B cell (primary cell): ENCODE data around the gene LSM5. TPM values are rescaled to one million over a fixed set of nuclear protein-coding genes. Genes with fewer than 3 reads are reported as not detected.

Source experiments
- ATAC-seq: fragments of 200-7000 bp; cut with Tn5 transposase; one replicate; pipeline ENCODE4 v1.10.0; 2021; ENCODE audit warnings: low read depth, mild to moderate bottlenecking, moderate number of reproducible peaks, moderate library complexity
- CTCF ChIA-PET: fragments of 350-600 bp; sonication (Branson Sonifier 250); formaldehyde crosslinking; loops from one replicate; lab custom pipeline; 2021; ENCODE audit warnings: antibody characterized with exemption, inconsistent platforms; lab: Charles Lee
- POLR2A ChIA-PET: fragments of 350-600 bp; sonication (Branson Sonifier 250); formaldehyde crosslinking; loops from one replicate; lab custom pipeline; 2021; ENCODE audit warnings: antibody characterized with exemption; lab: Charles Lee
- DNase-seq: peaks from one replicate; pipeline ENCODE4 v3.0.0; 2013
- H2AFZ ChIP-seq: 2 replicates; pipeline ENCODE4 v1.6.1; 2012; ENCODE audit warnings: mild to moderate bottlenecking, low read depth, low read length; ENCODE audit not compliant: insufficient read depth, poor library complexity, severe bottlenecking
- H3K27ac ChIP-seq, 2 donors: 1 replicate in 1 of 2; 2 replicates in 1 of 2; pipeline ENCODE4 v1.5.1; 2012 to 2013; ENCODE audit warnings: low read length in 2 of 2, mild to moderate bottlenecking in 2 of 2, moderate library complexity in 1 of 2
- H3K27me3 ChIP-seq, 4 experiments: fragments of 200-600 bp in 1 of 4; sonication (generic) in 1 of 4; replicated peaks in 1 of 4; 1 replicate in 2 of 4; 2 replicates in 2 of 4; pipeline versions ENCODE4 v1.6.1 to v1.7.0; 2013 to 2016; ENCODE audit warnings: low read length in 3 of 4, mild to moderate bottlenecking in 2 of 4, mixed read lengths in 1 of 4, moderate library complexity in 1 of 4; ENCODE audit not compliant: insufficient read depth in 4 of 4, control insufficient read depth in 3 of 4; ENCODE audit errors: control extremely low read depth in 1 of 4
- H3K36me3 ChIP-seq, 2 experiments: replicated peaks in 1 of 2; 1 replicate in 1 of 2; 2 replicates in 1 of 2; pipeline versions ENCODE4 v1.6.1 to v1.7.1; 2013; ENCODE audit warnings: low read length in 1 of 2; ENCODE audit not compliant: insufficient read depth in 2 of 2, control insufficient read depth in 1 of 2; ENCODE audit errors: control extremely low read depth in 1 of 2, extremely low read depth in 1 of 2
- H3K4me1 ChIP-seq, 2 donors: fragments of 200-600 bp in 1 of 2; sonication (generic) in 1 of 2; 1 replicate in 1 of 2; 2 replicates in 1 of 2; pipeline versions ENCODE4 v1.5.1 to v1.6.1; 2013 to 2017; ENCODE audit warnings: low read length in 2 of 2; ENCODE audit not compliant: control insufficient read depth in 2 of 2, insufficient read depth in 2 of 2
- H3K4me2 ChIP-seq: replicated peaks from 2 replicates; pipeline ENCODE3; 2012; ENCODE audit warnings: mild to moderate bottlenecking, low read depth, low read length; ENCODE audit not compliant: poor library complexity, severe bottlenecking
- H3K4me3 ChIP-seq, 5 experiments: fragments of 200-600 bp in 1 of 5; sonication (generic) in 1 of 5; 1 replicate in 3 of 5; 2 replicates in 2 of 5; pipeline versions ENCODE4 v1.5.1 to v1.7.0; 2011 to 2016; ENCODE audit warnings: low read length in 4 of 5, mild to moderate bottlenecking in 4 of 5, low read depth in 2 of 5, control low read depth in 1 of 5, moderate library complexity in 1 of 5; ENCODE audit not compliant: insufficient read depth in 1 of 5; ENCODE audit errors: control extremely low read depth in 1 of 5, extremely low read depth in 1 of 5
- H3K79me2 ChIP-seq: fragments of 200-600 bp; sonication (generic); one replicate; pipeline ENCODE4 v1.6.0; 2016; ENCODE audit warnings: low read length; ENCODE audit not compliant: control insufficient read depth, insufficient read depth
- H3K9ac ChIP-seq: fragments of 200-600 bp; sonication (generic); 2 replicates; pipeline ENCODE4 v1.6.1; 2017; ENCODE audit warnings: mild to moderate bottlenecking, low read length, moderate library complexity
- H3K9me3 ChIP-seq, 3 donors: one replicate each; pipeline versions ENCODE4 v1.6.1 to v1.7.1; 2013; ENCODE audit warnings: low read length in 2 of 3; ENCODE audit not compliant: control insufficient read depth in 2 of 3, insufficient read depth in 1 of 3; ENCODE audit errors: control extremely low read depth in 1 of 3
- H4K20me1 ChIP-seq: 2 replicates; pipeline ENCODE4 v1.6.0; 2012; ENCODE audit warnings: mild to moderate bottlenecking, low read length; ENCODE audit not compliant: insufficient read depth, control insufficient read depth, poor library complexity, severe bottlenecking
- H3K27ac Mint-ChIP-seq: one replicate; pipeline ENCODE4 v1.8.0; 2021; ENCODE audit warnings: mixed read lengths
- H3K27me3 Mint-ChIP-seq: one replicate; pipeline ENCODE4 v1.8.0; 2021; ENCODE audit warnings: mixed read lengths
- H3K4me1 Mint-ChIP-seq: one replicate; pipeline ENCODE4 v1.8.0; 2021; ENCODE audit warnings: mixed read lengths
- H3K4me3 Mint-ChIP-seq: one replicate; pipeline ENCODE4 v1.8.0; 2021; ENCODE audit warnings: mixed read lengths
- H3K9me3 Mint-ChIP-seq: one replicate; pipeline ENCODE4 v1.8.0; 2022; ENCODE audit warnings: mixed read lengths; ENCODE audit not compliant: insufficient read depth
- CTCF ChIP-seq: fragments of 200-600 bp; IDR thresholded peaks from one replicate; pipeline ENCODE4 v1.8.0; 2022; ENCODE audit warnings: antibody characterized with exemption, mild to moderate bottlenecking
- EZH2 ChIP-seq: IDR thresholded peaks from 2 replicates; pipeline ENCODE4 v1.6.1; 2012; ENCODE audit warnings: borderline replicate concordance, low read depth, mild to moderate bottlenecking, moderate library complexity, low read length; ENCODE audit not compliant: insufficient read depth, poor library complexity, severe bottlenecking
- WGBS: methylation state at CpG from one replicate; pipeline ENCODE4 v1.1.5; 2013; ENCODE audit warnings: missing lambda C conversion rate; ENCODE audit not compliant: insufficient coverage; 5-methylcytosine and 5-hydroxymethylcytosine counted together
- intact Hi-C: fragments of 100-400 bp; cut with micrococcal nuclease; formaldehyde crosslinking; loops from one replicate; pipeline ENCODE4 v1.10.0; 2022
- polyA plus RNA-seq: library from polyadenylated mRNA; depleted of rRNA; stranded (reverse); fragments of >200 nt; gene quantifications from 2 replicates; pipeline ENCODE4 v1.2.3, GENCODE V29; 2012
- total RNA-seq, 2 donors: library from RNA; stranded (reverse); fragments of 120-200 nt in 1 of 2; gene quantifications; 1 replicate in 1 of 2; 2 replicates in 1 of 2; pipeline versions ENCODE4 v1.2.3 to v1.2.4, GENCODE V29; 2013 to 2022

LSM5 gene
- total and polyA plus RNA-seq, 2 donors (not counting 1 experiment from before 2014, with no cell fraction given), result 11.8 to 34.7 TPM

GRCh38 chr7:32532086-32532485 lies 41.9 kb upstream of the LSM5 start:
- no peak overlapping the region for H3K27ac ChIP-seq
- POLR2A ChIA-PET, result no interaction called here
- H2AFZ ChIP-seq, result no peak overlapping the region
- H4K20me1 ChIP-seq, result peaks cover 34% of the 10 kb centered on the region
- H3K4me3 ChIP-seq, result no peak overlapping the region
- Mint-ChIP-seq H3K27ac (no peak overlapping the region), H3K4me3 (no peak overlapping the region), H3K9me3 (no peaks in the 10 kb centered on the region), H3K27me3 (no peaks in the 10 kb centered on the region), H3K4me1 (peaks cover 14% of the 10 kb centered on the region)
- ATAC-seq (no peak), DNase-seq (no peak)
- peaks cover 0 to 8% of the 10 kb centered on the region in 2 experiments for H3K36me3 ChIP-seq
- TF ChIP-seq EZH2 (no peak), CTCF (no peak)
- H3K4me2 ChIP-seq, result no peak overlapping the region
- peaks cover 0 to 4% (median 0%) of the 10 kb centered on the region in 3 donors for H3K9me3 ChIP-seq
- 90% methylated on average over 2 of the region's 3 CpGs for WGBS
- no peaks in the 10 kb centered on the region for H3K27me3 ChIP-seq
- peaks cover 40% of the 10 kb centered on the region for H3K79me2 ChIP-seq
- CTCF ChIA-PET, result no interaction called here
- H3K4me1 ChIP-seq, result no peaks in the 10 kb centered on the region
- intact Hi-C loops, result no loop called here
- no peak overlapping the region for H3K9ac ChIP-seq

DNA sequence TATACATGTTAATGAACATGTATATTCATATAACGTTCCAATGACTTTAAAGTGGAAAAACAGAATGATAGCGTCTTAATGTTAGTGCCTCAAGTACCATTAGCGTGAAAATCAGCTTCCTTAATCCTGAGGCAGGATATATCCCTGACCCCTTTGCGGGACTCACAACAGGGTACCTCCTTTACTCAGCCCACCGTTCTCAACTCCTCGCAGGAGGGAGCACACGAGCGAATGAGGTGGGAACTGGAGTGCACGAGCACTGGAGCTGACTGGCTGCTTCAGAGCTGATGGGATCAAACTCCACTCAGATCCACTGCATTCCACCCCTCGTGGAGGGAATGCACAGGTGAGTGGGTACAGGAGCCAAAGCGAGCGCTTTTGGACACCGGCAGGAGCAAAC lies 41.2 kb upstream of the LSM5 start:
- DNase-seq (no peak), ATAC-seq (no peak)
- Histone ChIP-seq H3K36me3 (peaks cover 0 to 8% of the 10 kb centered on the region in 2 experiments), H3K4me1 (no peaks in the 10 kb centered on the region), H3K9ac (no peak overlapping the region), H3K27ac (no peak overlapping the region), H4K20me1 (peaks cover 34% of the 10 kb centered on the region), H3K9me3 (peaks cover 0 to 4% (median 0%) of the 10 kb centered on the region in 3 donors), H3K27me3 (no peaks in the 10 kb centered on the region), H2AFZ (no peak overlapping the region), H3K79me2 (peaks cover 47% of the 10 kb centered on the region), H3K4me3 (no peak overlapping the region), H3K4me2 (no peak overlapping the region)
- peaks cover 12% of the 10 kb centered on the region for H3K4me1 Mint-ChIP-seq
- TF ChIP-seq CTCF (no peak), EZH2 (no peak)
- H3K27me3 Mint-ChIP-seq, result no peaks in the 10 kb centered on the region
- 100% methylated on average over 12 of the region's 13 CpGs for WGBS
- H3K27ac Mint-ChIP-seq, result no peak overlapping the region
- ChIA-PET POLR2A (no interaction called here), CTCF (no interaction called here)
- no peaks in the 10 kb centered on the region for H3K9me3 Mint-ChIP-seq
- intact Hi-C loops, result no loop called here
- H3K4me3 Mint-ChIP-seq, result no peak overlapping the region
